ENCODE data around the gene CENATAC. TPM values are rescaled to one million over a fixed set of nuclear protein-coding genes. Genes with fewer than 3 reads are reported as not detected.
A peak's percentile ranks its signal among the peaks of the same experiment; 100 is the strongest.

CENATAC gene
- total and polyA plus RNA-seq, 9 of the 15 experiments (the other 6 are each of a cell fraction or from before 2014, with no cell fraction given), result 2.4 to 25.5 (median 13.7) TPM

DNA sequence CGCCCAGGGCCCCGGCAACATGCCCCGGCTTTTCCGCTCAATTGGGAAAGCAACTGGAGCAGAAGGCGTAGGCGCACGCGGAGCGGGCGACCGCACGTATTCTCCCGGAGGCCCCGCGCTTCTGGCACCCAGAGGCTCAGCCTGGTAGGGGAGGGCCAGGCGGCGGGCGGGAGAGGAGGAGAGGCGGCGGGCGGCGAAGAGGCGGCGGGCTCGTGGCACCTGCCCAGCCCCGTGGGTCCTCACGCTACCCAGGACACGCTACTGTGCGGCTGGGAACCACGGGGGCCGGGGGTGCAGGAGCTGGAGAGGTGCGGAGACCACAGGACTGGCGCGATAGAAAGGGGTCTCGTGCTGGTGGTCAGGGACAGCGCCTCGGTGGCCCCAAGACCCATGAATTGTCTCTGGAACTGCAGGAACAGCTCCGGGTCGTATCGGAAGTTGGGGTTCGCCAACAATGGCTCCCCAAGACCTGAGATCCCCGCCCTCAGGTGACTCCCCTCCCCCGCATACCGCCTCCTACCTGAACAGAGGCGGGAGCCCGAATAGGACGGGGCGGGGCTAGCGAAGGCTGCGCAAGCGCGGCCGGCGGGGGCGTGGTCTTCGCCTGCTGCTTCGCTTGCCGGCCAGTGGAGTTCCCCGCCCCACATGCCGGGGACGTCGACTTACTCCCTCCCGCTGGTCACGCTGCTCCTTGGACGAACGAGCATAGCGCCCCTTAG is 32.5 kb downstream of the CENATAC start, which contains the start of gene SLC37A4 (continued):
- TF ChIP-seq RBFOX2 (IDR thresholded peaks at IDR 0.05; ENCODE audit: low read depth, low read length) (peak; percentile 70), ZNF77 (CRISPR knock-in tag; IDR thresholded peaks at IDR 0.05) (no peak), GTF2F1 (IDR thresholded peaks at IDR 0.05; ENCODE audit: low read depth, low read length) (no peak), POLR2H (tag; IDR thresholded peaks at IDR 0.05; ENCODE audit: low read depth) (no peak), RREB1 (CRISPR knock-in tag; IDR thresholded peaks at IDR 0.05) (no peak), IFI16 (CRISPR knock-in tag; IDR thresholded peaks at IDR 0.05) (no peak), TSC22D4 (tag; IDR thresholded peaks at IDR 0.05) (no peak), ARNT (IDR thresholded peaks at IDR 0.05) (no peak), ESRRA (IDR thresholded peaks at IDR 0.05; ENCODE audit: borderline replicate concordance, low read depth) (peak; percentile 39; the same call in 1 of the 2 replicates), GTF2B (IDR thresholded peaks at IDR 0.05; ENCODE audit: extremely low read depth, insufficient read length) (no peak), ETV5 (CRISPR knock-in tag; IDR thresholded peaks at IDR 0.05; ENCODE audit: low read depth) (peak; percentile 23; the same call in 1 of the 2 replicates)
- TF ChIP-seq, protein P1, sequence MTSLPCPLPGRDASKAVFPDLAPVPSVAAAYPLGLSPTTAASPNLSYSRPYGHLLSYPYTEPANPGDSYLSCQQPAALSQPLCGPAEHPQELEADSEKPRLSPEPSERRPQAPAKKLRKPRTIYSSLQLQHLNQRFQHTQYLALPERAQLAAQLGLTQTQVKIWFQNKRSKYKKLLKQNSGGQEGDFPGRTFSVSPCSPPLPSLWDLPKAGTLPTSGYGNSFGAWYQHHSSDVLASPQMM (CRISPR knock-in tag; IDR thresholded peaks at IDR 0.05), result no peak
- TF ChIP-seq, protein P2, sequence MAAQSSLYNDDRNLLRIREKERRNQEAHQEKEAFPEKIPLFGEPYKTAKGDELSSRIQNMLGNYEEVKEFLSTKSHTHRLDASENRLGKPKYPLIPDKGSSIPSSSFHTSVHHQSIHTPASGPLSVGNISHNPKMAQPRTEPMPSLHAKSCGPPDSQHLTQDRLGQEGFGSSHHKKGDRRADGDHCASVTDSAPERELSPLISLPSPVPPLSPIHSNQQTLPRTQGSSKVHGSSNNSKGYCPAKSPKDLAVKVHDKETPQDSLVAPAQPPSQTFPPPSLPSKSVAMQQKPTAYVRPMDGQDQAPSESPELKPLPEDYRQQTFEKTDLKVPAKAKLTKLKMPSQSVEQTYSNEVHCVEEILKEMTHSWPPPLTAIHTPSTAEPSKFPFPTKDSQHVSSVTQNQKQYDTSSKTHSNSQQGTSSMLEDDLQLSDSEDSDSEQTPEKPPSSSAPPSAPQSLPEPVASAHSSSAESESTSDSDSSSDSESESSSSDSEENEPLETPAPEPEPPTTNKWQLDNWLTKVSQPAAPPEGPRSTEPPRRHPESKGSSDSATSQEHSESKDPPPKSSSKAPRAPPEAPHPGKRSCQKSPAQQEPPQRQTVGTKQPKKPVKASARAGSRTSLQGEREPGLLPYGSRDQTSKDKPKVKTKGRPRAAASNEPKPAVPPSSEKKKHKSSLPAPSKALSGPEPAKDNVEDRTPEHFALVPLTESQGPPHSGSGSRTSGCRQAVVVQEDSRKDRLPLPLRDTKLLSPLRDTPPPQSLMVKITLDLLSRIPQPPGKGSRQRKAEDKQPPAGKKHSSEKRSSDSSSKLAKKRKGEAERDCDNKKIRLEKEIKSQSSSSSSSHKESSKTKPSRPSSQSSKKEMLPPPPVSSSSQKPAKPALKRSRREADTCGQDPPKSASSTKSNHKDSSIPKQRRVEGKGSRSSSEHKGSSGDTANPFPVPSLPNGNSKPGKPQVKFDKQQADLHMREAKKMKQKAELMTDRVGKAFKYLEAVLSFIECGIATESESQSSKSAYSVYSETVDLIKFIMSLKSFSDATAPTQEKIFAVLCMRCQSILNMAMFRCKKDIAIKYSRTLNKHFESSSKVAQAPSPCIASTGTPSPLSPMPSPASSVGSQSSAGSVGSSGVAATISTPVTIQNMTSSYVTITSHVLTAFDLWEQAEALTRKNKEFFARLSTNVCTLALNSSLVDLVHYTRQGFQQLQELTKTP (IDR thresholded peaks at IDR 0.05; ENCODE audit: low read depth in 1 of 2, partially characterized antibody in 2 of 2), result no peak
- TF ChIP-seq, protein P3, sequence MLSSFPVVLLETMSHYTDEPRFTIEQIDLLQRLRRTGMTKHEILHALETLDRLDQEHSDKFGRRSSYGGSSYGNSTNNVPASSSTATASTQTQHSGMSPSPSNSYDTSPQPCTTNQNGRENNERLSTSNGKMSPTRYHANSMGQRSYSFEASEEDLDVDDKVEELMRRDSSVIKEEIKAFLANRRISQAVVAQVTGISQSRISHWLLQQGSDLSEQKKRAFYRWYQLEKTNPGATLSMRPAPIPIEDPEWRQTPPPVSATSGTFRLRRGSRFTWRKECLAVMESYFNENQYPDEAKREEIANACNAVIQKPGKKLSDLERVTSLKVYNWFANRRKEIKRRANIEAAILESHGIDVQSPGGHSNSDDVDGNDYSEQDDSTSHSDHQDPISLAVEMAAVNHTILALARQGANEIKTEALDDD (IDR thresholded peaks at IDR 0.05), result no peak
